ENCODE measurements around the gene CEP290.
A peak's percentile ranks its signal among the peaks of the same experiment; 100 is the strongest.

CEP290 gene

GRCh38 chr12:88141774-88142609, at the start of gene CEP290, which contains the start of gene TMTC3:
CEP290 (minus strand) TSS chr12:88142088; CDS start chr12:88141307, 781 bp downstream.
TMTC3 (plus strand) TSS chr12:88142307; CDS start chr12:88148316, 6,009 bp downstream.
- peak; percentile 82 for DNase-seq (ENCODE audit: low read depth)

- DNase-seq (ENCODE audit: low read depth) = no peak
These were observed 46.3 kb upstream of the CEP290 start for GRCh38 chr12:88188180-88188579.

GRCh38 chr12:88187571-88187970, 45.7 kb upstream of the CEP290 start:
- no peak for DNase-seq (ENCODE audit: low read depth)

GRCh38 chr12:88185988-88186387, 44.1 kb upstream of the CEP290 start:
- DNase-seq (ENCODE audit: low read depth) = no peak

- no peak for DNase-seq (ENCODE audit: low read depth)
These were observed 43.4 kb upstream of the CEP290 start for GRCh38 chr12:88185279-88185678.

- no peak for DNase-seq (ENCODE audit: low read depth)
These were observed 42.3 kb upstream of the CEP290 start for GRCh38 chr12:88184196-88184595.

- no peak for DNase-seq (ENCODE audit: low read depth)
These were observed 40.5 kb upstream of the CEP290 start for GRCh38 chr12:88182416-88182815.

- DNase-seq (ENCODE audit: low read depth) = no peak
These were observed 40.0 kb upstream of the CEP290 start for GRCh38 chr12:88181881-88182280.

GRCh38 chr12:88179436-88180014, 37.6 kb upstream of the CEP290 start:
- DNase-seq (ENCODE audit: low read depth) = no peak

GRCh38 chr12:88175544-88175943, 33.7 kb upstream of the CEP290 start:
- DNase-seq (ENCODE audit: low read depth) = no peak

- no peak for DNase-seq (ENCODE audit: low read depth)
These were observed 31.0 kb upstream of the CEP290 start for GRCh38 chr12:88172844-88173407.

GRCh38 chr12:88167384-88167783, 25.5 kb upstream of the CEP290 start:
- no peak for DNase-seq (ENCODE audit: low read depth)

- no peak for DNase-seq (ENCODE audit: low read depth)
These were observed 24.3 kb upstream of the CEP290 start for GRCh38 chr12:88166179-88166578.

GRCh38 chr12:88163371-88163770, 21.5 kb upstream of the CEP290 start:
- no peak for DNase-seq (ENCODE audit: low read depth)

- DNase-seq (ENCODE audit: low read depth) = no peak
These were observed 14.3 kb upstream of the CEP290 start for GRCh38 chr12:88156075-88156654.

GRCh38 chr12:88153959-88154358, 12.1 kb upstream of the CEP290 start:
- DNase-seq (ENCODE audit: low read depth) = no peak

- DNase-seq (ENCODE audit: low read depth) = no peak
These were observed 8.2 kb upstream of the CEP290 start for GRCh38 chr12:88150063-88150462.

GRCh38 chr12:88145567-88146505, 3.9 kb upstream of the CEP290 start:
- DNase-seq (ENCODE audit: low read depth) = no peak

- DNase-seq (ENCODE audit: low read depth) = no peak
These were observed 2.9 kb upstream of the CEP290 start for GRCh38 chr12:88144546-88145468.

- no peak for DNase-seq (ENCODE audit: low read depth)
These were observed 2.1 kb upstream of the CEP290 start for GRCh38 chr12:88144037-88144436.

GRCh38 chr12:88142610-88142991, 713 bp upstream of the CEP290 start:
- peak; percentile 6 for DNase-seq (ENCODE audit: low read depth)
